ENCODE data around the gene TMEM151A.

Gene TMEM151A

DNA sequence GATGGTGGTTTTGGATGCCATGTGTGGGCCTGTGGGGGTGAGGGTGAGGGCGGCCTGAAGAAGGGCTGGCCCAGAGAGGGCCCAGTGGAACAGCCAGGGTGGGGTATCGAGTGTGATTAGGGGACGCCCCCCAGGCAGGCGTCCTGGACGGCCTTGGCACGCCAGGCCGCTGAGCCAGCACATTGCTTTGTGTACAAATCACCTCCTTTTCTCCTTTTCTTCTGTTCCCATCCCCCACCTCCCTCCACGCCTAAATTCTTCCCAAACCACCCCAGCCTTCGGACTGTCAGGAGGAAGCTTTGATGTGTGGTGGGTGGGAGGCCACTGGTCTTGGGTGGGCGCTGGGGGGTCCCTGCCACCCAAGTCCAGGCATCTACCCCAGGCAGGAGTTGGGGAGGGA, 33.0 kb downstream of the TMEM151A start:
- DNase-seq = peak; percentile 74

DNA sequence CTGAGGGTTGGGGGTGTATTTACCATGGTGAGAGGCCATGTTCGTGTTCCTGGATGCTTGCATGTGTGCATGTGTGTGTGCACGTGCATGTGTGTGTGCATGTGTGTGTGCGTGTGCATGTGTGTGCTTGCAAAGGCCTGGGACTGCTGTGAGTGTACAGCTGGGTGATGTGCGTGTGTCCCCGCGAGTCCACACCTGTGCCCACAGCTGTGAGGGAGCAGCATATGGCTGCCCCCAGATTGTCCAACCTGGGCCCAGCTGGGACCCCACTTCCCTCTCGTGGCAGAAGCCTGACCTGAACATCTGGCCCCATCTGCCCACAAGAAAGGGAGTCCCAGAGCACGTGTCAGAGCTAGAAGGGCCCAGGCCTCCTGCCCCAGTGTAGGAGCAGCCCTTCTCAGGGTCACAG, 33.6 kb downstream of the TMEM151A start:
- no peak for DNase-seq

DNA sequence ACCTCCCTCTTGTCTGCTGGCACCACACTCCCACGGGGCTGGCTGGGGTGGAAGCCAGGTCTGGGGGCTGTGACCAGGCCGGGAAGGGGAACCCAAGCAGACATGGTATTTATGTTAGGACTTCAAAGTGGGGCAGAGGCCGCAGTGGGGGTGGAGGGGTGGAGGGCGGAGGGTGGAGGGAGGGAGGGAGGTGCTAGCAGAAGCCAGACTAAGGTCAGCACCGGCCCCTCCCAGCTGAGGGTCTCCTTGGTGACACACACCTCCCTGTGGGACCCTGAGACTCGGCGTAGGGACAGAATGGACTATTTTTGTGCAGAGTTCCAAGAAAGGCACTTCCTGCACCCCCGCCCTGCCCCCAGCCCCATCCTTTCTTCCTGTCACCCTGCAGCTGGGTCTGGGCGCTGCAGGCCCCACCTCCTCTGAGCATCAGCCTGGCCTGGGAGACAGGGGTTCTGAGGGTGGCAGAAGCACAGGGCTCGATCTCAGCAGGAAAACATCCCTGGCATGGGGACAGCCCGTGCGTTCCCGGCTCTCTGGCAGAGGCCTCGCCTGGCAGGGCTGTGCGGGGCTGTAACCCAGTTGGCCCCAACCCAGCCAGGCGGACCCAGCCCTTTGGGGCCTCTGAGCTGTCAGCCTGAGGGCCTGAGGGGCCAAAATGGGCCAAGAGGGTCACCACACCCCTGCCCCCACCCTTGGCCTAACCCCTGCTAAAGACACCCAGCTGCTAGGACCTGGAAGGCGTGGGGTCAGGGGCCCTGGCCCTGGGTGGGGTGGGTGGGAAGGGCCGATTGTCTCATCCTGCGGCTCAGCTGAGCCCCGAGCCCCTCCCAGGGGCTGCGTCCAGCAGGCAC, 34.8 kb downstream of the TMEM151A start:
- DNase-seq = peak; percentile 88

DNA sequence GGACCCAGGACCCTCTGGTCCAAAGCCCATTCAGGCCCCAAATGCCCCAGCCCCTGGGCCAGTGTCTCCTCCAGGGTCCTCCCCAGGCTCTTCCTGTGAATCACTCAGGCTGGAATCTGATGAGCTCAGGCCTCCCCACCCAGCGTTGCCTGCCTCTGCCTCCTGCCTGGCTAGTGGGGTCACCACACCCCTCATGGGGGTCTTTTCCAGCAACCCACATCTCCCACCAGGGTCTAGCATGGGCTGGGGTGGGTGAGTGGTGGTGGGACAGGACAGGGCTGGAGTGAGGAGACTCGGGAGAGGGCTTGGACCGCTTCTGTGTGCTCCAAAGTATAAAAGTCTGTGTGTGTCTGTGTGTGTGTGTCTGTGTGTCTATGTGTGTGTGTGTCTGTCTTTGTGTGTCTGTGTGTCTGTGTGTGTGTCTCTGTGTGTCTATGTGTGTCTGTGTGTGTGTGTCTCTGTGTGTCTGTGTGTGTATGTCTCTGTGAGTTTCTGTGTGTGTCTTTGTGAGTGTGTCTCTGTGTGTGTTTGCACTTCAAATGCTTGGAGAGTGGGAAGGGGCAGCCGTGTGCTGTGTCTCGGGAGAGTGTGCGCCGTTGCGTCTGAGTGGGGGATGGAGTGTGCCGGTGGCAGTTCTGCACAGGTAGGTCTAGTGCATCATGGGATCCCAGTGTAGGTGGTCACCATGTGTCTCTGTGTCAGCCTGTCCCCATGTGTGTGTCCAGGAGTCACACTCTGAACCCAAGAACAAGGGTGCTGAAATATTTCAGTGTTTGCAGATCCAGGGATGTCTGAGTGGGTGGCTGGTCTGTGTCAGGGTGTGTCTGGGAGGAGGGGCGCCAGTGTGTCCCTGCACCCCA, 35.7 kb downstream of the TMEM151A start:
- peak; percentile 86 for DNase-seq

DNA sequence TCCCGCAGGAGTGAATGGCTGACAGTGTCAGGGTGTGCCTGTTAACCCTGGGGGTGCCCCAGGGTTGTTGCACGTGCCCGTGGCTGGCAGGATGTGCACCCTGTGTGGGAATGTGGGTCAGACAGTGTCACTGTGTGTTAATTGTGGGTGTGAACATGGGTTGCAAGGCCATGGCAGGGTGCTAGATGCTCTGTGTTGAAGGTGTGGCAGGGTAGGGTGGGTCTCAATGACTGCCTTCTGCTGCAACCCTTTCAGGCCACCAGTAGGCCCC, 36.3 kb downstream of the TMEM151A start:
- peak; percentile 56 for DNase-seq

DNA sequence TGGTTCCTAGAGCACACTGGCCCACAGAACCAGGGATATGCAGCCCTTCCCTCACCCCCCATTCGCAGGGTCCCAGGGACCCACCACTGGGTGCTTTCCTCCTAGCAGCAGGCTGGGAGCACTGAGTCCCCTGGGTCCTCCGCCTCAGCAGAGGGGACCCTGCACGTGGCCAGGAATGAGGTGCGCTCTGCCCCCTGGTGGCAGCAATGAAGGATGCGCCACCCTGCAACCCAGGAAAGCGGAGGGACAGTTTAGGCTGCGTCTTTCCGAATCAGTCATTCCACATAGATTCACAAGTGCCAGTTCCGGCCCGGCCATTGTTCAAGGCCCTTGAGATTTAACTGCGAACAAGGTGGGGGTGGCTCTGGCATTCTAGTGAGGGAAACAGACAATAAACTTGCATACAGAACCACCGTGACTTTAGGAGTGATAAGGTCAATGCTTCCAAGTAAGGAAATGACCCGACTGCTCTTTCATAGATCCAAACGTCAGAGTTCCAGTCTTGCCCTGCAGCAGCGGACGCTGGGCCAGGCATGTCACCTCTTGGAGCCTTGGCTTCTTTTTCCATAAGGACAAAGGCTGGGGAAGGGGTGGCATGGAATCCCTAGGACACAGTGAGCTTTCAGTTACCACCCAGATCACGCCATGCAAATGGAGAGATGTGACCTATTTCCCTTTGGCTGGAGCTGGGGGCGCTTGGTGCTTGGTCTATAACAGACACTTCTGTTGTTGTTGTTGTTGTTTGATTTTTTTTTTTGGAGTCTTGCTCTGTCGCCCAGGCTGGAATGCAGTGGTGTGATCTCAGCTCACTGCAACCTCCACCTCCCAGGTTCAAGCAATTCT, 36.8 kb downstream of the TMEM151A start:
- DNase-seq = peak; percentile 86

DNA sequence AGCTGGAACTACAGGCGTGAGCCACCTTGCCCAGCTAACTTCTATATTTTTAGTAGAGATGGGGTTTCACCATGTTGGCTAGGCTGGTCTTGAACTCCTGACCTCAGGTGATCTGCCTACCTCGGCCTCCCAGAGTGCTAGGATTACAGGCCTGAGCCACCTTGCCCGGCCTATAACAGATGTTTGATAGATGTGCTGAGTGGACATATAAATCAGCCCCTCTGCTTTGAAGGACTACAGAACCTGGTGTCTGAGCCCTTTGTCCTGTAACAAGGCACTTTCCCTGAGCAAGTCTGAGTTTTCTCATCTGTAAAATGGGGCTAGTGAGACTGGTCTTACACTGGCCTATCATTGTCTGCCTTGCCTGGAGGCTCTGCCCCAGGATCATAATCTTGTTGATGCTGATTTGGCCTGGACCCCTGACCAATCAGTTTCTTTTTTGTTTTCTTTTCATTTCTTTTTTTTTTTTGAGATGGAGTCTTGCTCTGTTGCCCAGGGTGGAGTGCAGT, 37.5 kb downstream of the TMEM151A start:
- DNase-seq = no peak

DNA sequence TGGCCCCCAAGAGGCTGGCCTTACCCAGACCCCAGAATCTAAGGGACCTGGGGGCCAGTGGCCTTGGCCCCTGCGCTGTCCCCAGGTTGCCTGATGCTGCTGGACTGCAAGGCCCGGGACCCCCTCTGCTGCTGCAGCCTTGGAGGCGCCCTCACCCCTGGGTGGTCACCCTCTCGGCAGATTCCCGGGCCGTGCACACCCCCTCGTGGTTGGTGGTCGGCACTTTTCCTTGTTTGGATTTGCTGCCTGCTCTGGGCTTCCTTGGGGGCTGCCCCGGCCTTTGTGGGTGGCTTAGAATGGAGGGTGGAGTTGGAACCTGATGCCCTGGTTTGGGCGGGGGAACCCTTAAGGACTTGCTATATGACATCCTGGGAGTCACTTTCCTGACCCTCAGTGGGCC, 39.2 kb downstream of the TMEM151A start:
- no peak for DNase-seq

DNA sequence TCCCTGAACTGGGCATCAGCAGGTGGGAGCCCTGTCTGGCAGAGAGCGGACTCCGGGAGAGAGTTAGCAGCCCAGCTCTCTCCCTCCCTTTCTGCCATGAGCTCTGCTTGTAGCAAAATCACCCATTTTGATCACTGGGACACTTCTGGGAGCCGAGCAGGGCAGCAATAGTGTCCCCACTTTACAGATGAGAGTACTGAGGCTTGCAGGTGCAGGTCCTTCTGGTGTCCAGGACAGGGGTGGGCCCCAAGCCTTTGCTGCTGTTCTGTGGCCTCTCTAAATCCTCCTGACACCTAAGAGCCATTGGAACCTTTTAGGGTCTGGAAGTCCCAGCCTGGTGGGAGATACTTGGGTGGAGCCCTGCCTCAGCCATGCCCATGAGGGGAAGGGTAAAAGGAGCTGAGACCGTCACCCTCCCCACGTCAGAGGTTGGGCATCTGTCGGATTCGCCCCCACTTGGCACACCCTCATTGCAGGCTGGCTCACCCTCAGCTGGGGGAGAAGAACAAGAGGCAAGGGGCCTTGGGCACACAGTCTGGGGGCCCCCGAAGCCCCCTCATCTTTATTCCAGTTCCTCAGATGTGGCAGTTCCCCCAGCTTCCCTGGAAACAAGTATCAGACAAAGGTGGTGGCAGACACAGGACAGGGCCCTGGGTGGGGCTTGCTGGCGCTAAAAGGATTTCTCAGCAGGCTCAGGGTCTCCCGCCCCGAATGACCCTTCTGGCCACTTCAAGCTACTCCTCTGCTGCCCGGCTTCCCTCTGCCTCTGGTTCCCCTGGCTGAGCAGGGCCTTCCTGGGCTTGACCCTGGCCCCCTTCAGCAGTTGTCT, 40.1 kb downstream of the TMEM151A start:
- DNase-seq = no peak

DNA sequence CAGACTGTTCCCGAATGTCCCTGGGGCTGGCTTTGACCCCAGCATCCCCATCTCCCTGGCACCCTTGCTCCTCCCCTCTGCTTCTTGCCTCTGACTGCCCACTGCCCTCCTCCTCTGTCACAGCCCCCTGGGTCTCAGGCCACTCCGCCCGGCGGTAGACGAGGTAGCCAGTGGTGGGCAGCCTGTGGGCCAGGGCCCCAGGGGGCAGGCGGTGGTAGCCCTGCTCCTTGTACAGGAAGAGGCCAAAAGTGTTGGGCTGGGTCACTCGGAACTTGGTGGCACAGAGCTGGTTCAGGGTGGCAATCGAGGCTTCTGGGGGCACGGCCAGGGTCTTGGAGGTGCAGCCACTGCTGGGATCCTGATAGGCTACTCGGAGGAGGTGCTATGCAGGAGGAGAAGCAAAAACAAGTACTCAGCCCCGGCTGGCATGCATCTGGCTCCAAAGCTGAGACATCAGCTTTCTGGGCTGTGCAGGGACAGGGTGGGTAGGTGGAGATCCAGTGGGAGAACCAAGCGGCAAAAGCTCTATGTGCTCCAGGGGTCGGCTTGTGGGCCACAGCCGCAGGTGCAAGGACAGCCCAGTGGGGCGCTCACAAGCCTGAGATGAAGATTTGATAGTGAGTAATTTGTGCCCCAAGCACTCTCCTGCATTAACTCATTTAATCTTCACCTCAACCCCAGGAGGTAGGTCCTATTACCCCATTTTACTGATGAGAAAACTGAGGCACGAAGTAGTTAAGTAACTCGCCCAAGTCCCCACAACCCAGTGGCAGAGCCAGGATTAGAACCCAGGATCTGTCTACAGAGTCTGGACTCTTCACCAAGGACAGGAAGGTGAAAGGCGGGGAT, 40.9 kb downstream of the TMEM151A start:
- DNase-seq = no peak

DNA sequence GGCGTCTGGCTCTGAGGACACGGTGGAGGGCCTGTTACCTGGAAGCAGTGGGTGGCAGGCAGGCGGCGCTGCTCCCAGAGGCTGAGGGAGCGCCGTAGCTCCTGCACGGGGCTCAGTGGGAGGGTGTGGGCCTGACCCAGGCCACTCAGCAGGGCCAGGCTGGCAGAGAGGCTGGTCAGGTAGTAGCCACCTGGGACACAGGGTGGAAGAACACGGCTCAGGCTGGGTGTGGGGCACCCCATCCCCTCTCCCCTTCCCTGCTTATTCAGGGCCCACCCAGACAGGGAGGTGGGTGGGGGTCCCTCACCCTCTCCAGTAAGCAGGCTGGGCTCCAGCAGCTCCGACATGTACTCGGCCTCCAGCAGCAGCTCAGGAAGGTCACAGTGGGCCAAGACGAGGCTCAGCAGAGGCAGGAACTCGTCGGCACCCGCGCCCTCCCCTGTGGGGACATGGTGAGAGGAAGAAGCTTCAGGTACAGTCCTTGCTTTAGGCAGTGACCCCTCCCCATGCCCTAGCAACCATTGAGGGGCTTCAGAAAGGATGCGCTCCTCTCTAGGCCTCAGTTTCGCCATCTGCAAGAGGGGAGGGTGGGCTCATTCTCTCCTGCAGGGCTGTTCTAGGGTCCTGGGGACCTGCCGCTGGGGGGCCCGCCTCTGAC, 41.7 kb downstream of the TMEM151A start:
- DNase-seq = no peak

DNA sequence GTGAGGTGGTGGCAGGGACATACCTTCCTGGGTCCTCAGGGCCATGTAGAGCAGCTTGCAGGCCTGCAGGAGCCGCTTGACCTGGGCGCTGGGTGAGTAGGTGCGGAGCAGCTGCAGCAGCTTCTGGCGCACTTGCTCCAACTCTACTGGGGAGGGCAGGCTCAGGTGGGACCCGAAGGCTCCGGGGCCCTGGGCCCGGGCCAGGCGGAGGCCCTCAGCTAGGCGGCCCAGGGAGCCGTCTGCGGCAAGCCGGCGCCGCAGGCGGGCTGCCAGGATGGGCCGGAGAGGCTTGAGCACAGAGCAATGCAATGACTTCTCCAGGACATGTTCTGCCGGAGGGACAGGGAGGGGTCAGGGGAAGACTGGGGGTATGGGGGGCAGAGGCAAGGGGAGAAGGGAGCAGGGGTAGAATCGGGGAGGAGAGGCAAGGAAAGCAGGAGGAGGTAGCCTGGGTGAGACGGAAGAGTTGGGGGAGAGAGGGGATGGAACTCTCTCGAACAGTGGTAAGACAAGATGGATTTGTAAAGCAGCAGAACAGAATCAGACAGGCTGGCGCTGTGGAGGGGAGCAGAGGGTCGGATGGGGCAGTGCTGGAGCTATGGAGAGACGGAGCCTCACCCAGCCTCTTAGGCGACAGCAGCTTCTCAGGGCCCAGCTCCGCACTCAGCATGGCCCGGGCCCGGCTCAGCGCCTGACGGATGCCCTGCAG, 42.4 kb downstream of the TMEM151A start:
- no peak for DNase-seq

DNA sequence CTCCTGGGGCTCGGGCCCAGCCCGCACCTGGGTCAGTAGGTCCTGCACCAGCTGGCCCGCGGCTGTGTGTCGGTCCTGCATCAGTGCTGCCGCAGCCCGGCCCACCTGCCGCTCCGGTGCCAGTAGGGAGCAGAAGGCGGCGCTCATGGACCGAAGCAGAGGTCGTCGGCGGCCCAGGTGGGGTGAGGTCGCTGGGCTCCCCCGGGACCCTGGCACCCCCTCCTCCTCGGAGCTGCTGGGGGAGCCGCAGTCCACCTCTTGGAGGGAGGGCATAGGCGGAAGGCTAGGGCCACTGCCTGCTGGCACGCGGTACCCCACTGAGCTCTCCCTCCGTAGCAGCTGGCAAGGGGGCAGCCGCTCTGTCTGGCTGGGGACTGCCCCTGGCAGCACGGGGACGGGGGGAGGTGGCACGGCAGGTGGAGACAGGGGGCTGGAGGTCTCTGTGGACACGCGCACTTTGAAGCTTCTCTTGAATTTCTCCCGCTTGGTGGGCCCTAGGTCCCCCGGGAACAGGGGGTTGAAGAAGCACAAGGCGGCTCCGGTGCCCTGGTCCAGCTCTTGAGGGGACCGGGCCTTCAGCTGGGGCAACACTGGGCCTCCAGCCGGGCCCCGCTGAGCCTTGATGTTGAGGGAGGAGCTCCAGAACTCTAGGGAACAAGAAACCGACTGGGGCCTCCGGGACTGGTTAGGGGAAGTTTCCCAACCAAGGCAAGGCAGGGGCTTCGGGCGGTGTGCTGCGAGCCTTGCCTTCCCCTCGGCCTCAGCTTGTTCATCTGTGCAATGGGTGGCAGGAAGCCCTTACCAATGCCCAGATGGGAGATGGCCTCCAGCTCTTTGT, 43.1 kb downstream of the TMEM151A start:
- DNase-seq = no peak

DNA sequence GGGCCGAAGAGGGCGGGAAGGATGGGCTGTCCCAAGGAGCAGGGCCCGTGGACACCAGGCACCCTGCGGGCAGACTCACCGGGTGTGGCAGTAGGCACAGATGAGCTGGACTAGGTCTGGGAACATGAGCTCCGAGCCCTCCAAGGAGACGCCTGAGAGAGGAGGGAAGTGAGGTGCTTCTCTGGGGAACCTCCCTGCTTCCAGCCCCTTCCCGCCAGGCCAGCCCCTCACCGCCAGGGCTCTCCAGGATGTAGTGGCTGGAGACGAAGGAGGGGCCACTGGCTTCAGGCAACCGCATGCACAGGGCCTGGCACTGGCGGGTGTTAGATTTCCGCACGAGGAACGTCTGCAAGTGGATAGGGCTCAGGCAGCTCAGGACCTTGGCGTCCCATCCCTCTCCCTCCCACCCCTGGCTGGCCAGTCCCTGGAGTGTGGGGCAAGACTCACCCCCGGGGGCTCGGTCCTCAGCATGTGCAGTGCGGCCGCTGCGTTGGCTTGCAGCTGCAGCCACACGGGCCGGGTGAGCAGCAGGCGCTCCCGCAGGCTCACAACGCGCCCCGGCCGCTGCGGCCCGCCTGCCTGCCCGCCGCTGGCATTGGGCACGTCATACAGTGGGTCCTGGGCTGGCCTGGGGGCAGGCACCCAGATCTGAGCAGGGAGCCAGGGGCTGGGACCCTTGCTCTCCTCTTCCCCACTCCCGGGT, 44.0 kb downstream of the TMEM151A start:
- DNase-seq = peak; percentile 75

DNA sequence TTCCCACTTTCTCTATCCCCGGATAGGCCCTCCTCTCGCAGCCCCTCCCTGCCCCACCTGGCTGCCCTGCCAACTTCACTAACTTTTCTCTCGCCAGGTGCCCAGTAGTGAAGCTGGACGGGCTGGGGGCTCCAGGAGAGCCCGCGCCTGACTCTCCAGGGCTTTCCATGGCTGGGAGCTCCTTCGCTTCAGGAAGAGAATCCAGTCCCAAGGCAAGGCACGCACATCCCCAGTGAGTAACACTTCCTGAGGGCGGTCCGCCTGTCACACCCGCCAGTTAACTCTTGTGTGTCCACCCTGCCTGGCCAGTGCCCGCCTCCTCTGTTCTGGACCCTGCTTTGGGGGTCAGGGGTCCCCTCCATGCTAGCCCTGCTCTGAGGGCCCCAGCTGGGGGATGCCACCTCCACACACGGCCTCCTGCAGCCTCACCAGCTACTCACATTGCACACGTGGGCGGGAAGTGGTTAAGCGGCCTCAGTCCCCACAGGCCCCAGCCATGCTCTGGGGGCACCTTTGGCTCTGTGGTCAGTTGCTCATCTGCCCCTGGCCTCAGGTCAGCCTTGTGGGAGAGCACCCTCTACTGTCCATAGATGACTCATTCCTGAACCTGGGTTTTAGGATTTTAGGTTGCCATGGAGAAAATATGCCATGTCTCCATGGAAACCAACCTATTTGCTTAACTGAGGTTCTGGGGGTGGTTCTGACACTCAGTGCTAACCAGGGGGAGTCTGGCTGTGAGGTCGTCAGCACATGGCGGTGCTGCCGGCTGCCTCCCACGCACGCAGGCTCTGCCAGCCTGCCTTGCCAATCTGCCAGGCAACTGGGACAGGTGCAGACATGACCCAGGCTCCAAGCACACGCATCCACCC, 44.8 kb downstream of the TMEM151A start, which contains the start of gene RIN1:
Gene RIN1 (minus strand): TSS at position 201 of the 869 bp plus-strand sequence. CDS start 32 bp downstream, at position 169.
- peak; percentile 100 for DNase-seq

DNA sequence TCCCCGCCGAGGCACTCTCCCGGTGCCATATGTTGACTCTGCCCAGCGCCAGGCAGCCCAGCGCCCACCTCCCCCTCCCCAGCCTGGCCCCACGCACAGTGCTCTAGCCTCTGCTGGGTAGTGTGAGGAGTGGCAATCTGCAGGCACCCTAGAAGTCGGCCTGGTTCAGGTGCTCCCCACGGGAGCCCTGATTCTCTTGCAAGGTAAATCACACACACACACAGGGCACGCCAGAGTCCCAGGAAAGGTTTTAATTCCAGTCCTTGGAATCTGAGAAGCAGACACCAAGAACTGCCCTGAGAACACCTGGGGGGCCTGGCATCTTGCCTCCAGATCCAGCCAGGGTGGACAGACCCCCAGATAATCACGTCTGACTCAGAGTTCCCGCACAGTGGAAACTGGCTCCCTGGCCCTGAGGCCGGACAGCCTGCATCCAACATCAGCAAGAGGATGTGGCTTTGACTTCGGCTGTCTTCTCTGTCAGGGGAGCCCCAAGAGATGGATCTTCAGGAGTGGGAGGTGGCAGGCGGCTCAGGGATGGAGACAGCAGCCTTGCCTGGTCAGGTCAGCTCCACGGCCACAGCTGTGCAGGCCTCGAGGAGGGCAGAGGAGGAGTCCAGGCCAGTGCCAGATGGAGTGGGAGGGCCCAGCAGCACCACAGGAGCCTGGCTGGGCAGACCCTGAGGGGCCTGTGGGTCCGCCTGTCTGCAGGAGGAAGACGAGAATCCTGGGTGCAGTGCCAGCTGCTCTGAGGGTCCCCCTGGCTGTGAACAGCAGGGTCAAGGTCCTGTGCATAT, 45.6 kb downstream of the TMEM151A start:
- peak; percentile 58 for DNase-seq

Data from EL (cell line).